Measurements from ENCODE around the gene GOSR1.
"Not testable (repeated sequence)": the region's sequence is repeated elsewhere in the genome, so short reads cannot be mapped to it uniquely, and the experiment has no call there.

GOSR1 gene

GRCh38 chr17:30563131-30563904, 86.1 kb downstream of the GOSR1 start:
- not testable (repeated sequence) for DNase-seq

GRCh38 chr17:30563905-30564390, 86.7 kb downstream of the GOSR1 start:
- DNase-seq = not testable (repeated sequence)

GRCh38 chr17:30564422-30565072, 87.3 kb downstream of the GOSR1 start:
- DNase-seq = not testable (repeated sequence)

GRCh38 chr17:30565073-30565935, 88.1 kb downstream of the GOSR1 start:
- DNase-seq = no peak

- not testable (repeated sequence) for DNase-seq
These were observed 88.9 kb downstream of the GOSR1 start for GRCh38 chr17:30566104-30566503.

GRCh38 chr17:30566516-30567225, 89.5 kb downstream of the GOSR1 start:
- not testable (repeated sequence) for DNase-seq

GRCh38 chr17:30567231-30568116, 90.3 kb downstream of the GOSR1 start:
- DNase-seq = no peak

GRCh38 chr17:30568117-30568430, 90.9 kb downstream of the GOSR1 start:
- no peak for DNase-seq

- not testable (repeated sequence) for DNase-seq
These were observed 92.4 kb downstream of the GOSR1 start for GRCh38 chr17:30569531-30570175.

GRCh38 chr17:30570191-30570590, 93.0 kb downstream of the GOSR1 start:
- DNase-seq = no peak

GRCh38 chr17:30570596-30571265, 93.5 kb downstream of the GOSR1 start:
- DNase-seq = no peak

GRCh38 chr17:30571404-30571803, 94.2 kb downstream of the GOSR1 start:
- DNase-seq = not testable (repeated sequence)

GRCh38 chr17:30571921-30572320, 94.7 kb downstream of the GOSR1 start:
- DNase-seq = no peak

GRCh38 chr17:30572651-30573554, 95.7 kb downstream of the GOSR1 start:
- DNase-seq = not testable (repeated sequence)

GRCh38 chr17:30573603-30574175, 96.5 kb downstream of the GOSR1 start:
- DNase-seq = no peak

GRCh38 chr17:30574309-30574708, 97.1 kb downstream of the GOSR1 start:
- not testable (repeated sequence) for DNase-seq

GRCh38 chr17:30574806-30575205, 97.6 kb downstream of the GOSR1 start:
- not testable (repeated sequence) for DNase-seq

- not testable (repeated sequence) for DNase-seq
These were observed 98.6 kb downstream of the GOSR1 start for GRCh38 chr17:30575648-30576325.

All from right hindlimb (tissue), 1 donor.